Fibroblast of lung (primary cell): Measurements from ENCODE around the gene ERAP2. TPM values are rescaled to one million over a fixed set of nuclear protein-coding genes. Genes with fewer than 3 reads are reported as not detected.
A peak's percentile ranks its signal among the peaks of the same experiment; 100 is the strongest.
"Not testable (repeated sequence)": the region's sequence is repeated elsewhere in the genome, so short reads cannot be mapped to it uniquely, and the experiment has no call there.

Experiments used
- DNase-seq, 2 donors: peaks; one replicate each; pipeline versions ENCODE4 v3.0.0 to v3.0.0-alpha.2; 2010; ENCODE audit warnings: low read depth in 2 of 2
- H2AFZ ChIP-seq: 2 replicates; pipeline ENCODE4 v1.5.1; 2012; ENCODE audit warnings: low read length, control low read depth, inconsistent platforms
- H3K27ac ChIP-seq: 2 replicates; pipeline ENCODE4 v1.5.1; 2011; ENCODE audit warnings: low read length, control low read depth; ENCODE audit not compliant: insufficient read depth
- H3K27me3 ChIP-seq: 2 replicates; pipeline ENCODE4 v1.5.1; 2011; ENCODE audit warnings: mild to moderate bottlenecking, low read length; ENCODE audit not compliant: control insufficient read depth, insufficient read depth
- H3K36me3 ChIP-seq: 2 replicates; pipeline ENCODE4 v1.5.1; 2011; ENCODE audit warnings: low read length; ENCODE audit not compliant: control insufficient read depth, insufficient read depth
- H3K4me1 ChIP-seq: 2 replicates; pipeline ENCODE4 v1.5.1; 2011; ENCODE audit warnings: low read length; ENCODE audit not compliant: control insufficient read depth, insufficient read depth; ENCODE audit errors: extremely low read depth
- H3K4me2 ChIP-seq: 2 replicates; pipeline ENCODE4 v1.5.1; 2011; ENCODE audit warnings: low read length, control low read depth; ENCODE audit not compliant: insufficient read depth; ENCODE audit errors: extremely low read depth
- H3K4me3 ChIP-seq, 4 experiments: fragments of 200-600 bp in 1 of 4; sonication (generic) in 1 of 4; replicated peaks in 1 of 4; 2 replicates each; pipeline ENCODE4 v1.5.1; 2011 to 2016; ENCODE audit warnings: low read length in 4 of 4, low read depth in 3 of 4, mild to moderate bottlenecking in 3 of 4, control low read depth in 2 of 4, inconsistent platforms in 1 of 4, mixed read lengths in 1 of 4; ENCODE audit not compliant: insufficient read depth in 1 of 4; ENCODE audit errors: control extremely low read depth in 1 of 4
- H3K79me2 ChIP-seq: 2 replicates; pipeline ENCODE4 v1.5.1; 2012; ENCODE audit warnings: mild to moderate bottlenecking, low read length, inconsistent platforms; ENCODE audit not compliant: control insufficient read depth, insufficient read depth
- H3K9ac ChIP-seq: 2 replicates; pipeline ENCODE4 v1.5.1; 2011; ENCODE audit warnings: mild to moderate bottlenecking, low read length, control low read depth; ENCODE audit not compliant: insufficient read depth
- H3K9me3 ChIP-seq: 2 replicates; pipeline ENCODE4 v1.5.1; 2012; ENCODE audit warnings: low read depth, low read length; ENCODE audit not compliant: control insufficient read depth, insufficient read depth
- H4K20me1 ChIP-seq: 2 replicates; pipeline ENCODE4 v1.5.1; 2011; ENCODE audit warnings: low read length; ENCODE audit not compliant: control insufficient read depth, insufficient read depth; ENCODE audit errors: extremely low read depth
- CTCF ChIP-seq, 2 donors: IDR thresholded peaks in 1 of 2; conservative IDR thresholded peaks in 1 of 2; 1 replicate in 1 of 2; 2 replicates in 1 of 2; pipeline ENCODE4 v1.5.1; 2011 to 2012; ENCODE audit warnings: low read length in 2 of 2, control low read depth in 1 of 2, inconsistent platforms in 1 of 2, low read depth in 1 of 2, mild to moderate bottlenecking in 1 of 2
- EZH2 ChIP-seq: IDR thresholded peaks from 2 replicates; pipeline ENCODE4 v1.5.1; 2012; ENCODE audit warnings: low read length, control low read depth, mild to moderate bottlenecking; ENCODE audit errors: missing control alignments
- polyA plus RNA-seq, 2 donors: library from polyadenylated mRNA; depleted of rRNA in 1 of 2; stranded (reverse) in 1 of 2; unstranded in 1 of 2; fragments of >200 nt; gene quantifications; 2 replicates each; pipeline ENCODE4 v1.2.1, GENCODE V29; 2011 to 2012; ENCODE audit warnings: missing spikeins in 1 of 2
- total RNA-seq: library from RNA; depleted of rRNA; stranded (reverse); fragments of >200 nt; gene quantifications from 2 replicates; pipeline ENCODE4 v1.2.1, GENCODE V29; 2014

The ERAP2 gene
- total and polyA plus RNA-seq, 2 donors (not counting 1 experiment from before 2014, with no cell fraction given) = 70.9 to 180 TPM

DNA sequence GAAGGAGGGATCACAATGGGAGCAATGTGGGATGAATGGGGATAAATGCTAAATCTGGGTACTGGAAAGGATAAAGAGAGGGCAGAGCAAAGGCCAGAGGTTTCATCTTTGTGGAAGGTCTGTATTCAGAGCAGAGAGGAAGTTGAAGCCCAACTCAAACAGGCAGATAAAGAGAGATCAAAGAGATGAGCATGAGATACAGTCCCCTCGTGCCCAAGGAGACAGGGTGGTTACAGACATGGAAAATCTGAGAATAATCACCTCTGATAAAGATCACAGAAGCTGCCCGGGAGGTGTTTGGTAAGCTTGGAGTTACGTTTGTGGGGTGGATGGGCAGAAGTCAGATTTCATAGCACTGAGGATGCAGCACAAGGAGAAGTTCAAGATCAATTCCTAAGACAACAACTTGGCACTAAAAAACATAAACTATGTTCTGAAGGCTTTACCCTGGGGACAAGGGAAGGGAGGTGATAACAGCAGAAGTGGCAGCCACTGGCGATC is 459 bp upstream of the ERAP2 start:
- Histone ChIP-seq H3K4me3 (peak overlapping the region; percentile 53 to 86 (median 66)), H3K4me2 (peak overlapping the region; percentile 98), H3K27ac (peak overlapping the region; percentile 84), H2AFZ (peak overlapping the region; percentile 97), H3K36me3 (no peaks in the 10 kb centered on the region), H3K9ac (peak overlapping the region; percentile 27), H3K27me3 (no peaks in the 10 kb centered on the region), H3K4me1 (peaks cover 3% of the 10 kb centered on the region), H3K9me3 (no peaks in the 10 kb centered on the region), H4K20me1 (no peaks in the 10 kb centered on the region), H3K79me2 (peaks cover 3% of the 10 kb centered on the region)
- TF ChIP-seq EZH2 (no peak), CTCF (conservative IDR thresholded peaks at IDR 0.05 in 1 of 2, IDR thresholded peaks at IDR 0.05 in 1 of 2; ENCODE audit: low read depth in 1 of 2, low read length in 2 of 2) (no peak)
- no peak for DNase-seq

- not testable (repeated sequence) for H4K20me1 ChIP-seq, H3K4me1 ChIP-seq, H3K9me3 ChIP-seq, H3K36me3 ChIP-seq, H3K79me2 ChIP-seq, H3K27me3 ChIP-seq, DNase-seq
- peak overlapping the region; percentile 53 to 86 (median 66) for H3K4me3 ChIP-seq
- H3K9ac ChIP-seq = peak overlapping the region; percentile 20
- H2AFZ ChIP-seq = peak overlapping the region; percentile 57
- H3K27ac ChIP-seq = peak overlapping the region; percentile 84
- H3K4me2 ChIP-seq = peak overlapping the region; percentile 98
Measured at GRCh38 chr5:96876977-96877469, 723 bp downstream of the ERAP2 start.

DNA sequence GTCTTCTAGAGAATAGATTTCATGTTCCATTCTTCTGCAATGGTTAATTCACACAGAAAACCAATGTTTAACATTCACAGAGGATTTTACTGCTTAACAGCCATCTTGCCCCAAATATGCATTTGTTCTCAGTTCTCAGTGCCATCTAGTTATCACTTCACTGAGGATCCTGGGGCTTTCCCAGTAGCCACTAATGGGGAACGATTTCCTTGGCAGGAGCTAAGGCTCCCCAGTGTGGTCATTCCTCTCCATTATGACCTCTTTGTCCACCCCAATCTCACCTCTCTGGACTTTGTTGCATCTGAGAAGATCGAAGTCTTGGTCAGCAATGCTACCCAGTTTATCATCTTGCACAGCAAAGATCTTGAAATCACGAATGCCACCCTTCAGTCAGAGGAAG is 3.4 kb downstream of the ERAP2 start:
- H3K4me1 ChIP-seq = peaks cover 7% of the 10 kb centered on the region
- no peak overlapping the region for H3K4me3 ChIP-seq
- DNase-seq = no peak
- TF ChIP-seq EZH2 = no peak
- H3K9me3 ChIP-seq = no peaks in the 10 kb centered on the region
- H3K4me2 ChIP-seq = no peak overlapping the region
- H3K36me3 ChIP-seq = no peaks in the 10 kb centered on the region
- no peaks in the 10 kb centered on the region for H3K27me3 ChIP-seq
- no peak overlapping the region for H3K27ac ChIP-seq
- no peak overlapping the region for H3K9ac ChIP-seq
- H2AFZ ChIP-seq = no peak overlapping the region
- peaks cover 3% of the 10 kb centered on the region for H3K79me2 ChIP-seq
- H4K20me1 ChIP-seq = no peaks in the 10 kb centered on the region

GRCh38 chr5:96880444-96881164 is 4.3 kb downstream of the ERAP2 start:
- H3K79me2 ChIP-seq = peaks cover 3% of the 10 kb centered on the region
- no peak overlapping the region for H2AFZ ChIP-seq
- H3K9me3 ChIP-seq = no peaks in the 10 kb centered on the region
- no peaks in the 10 kb centered on the region for H4K20me1 ChIP-seq
- no peak for TF ChIP-seq EZH2
- H3K9ac ChIP-seq = no peak overlapping the region
- DNase-seq = peak; percentile 37 to 75
- no peaks in the 10 kb centered on the region for H3K36me3 ChIP-seq
- H3K4me2 ChIP-seq = no peak overlapping the region
- H3K27me3 ChIP-seq = no peaks in the 10 kb centered on the region
- H3K4me3 ChIP-seq = no peak overlapping the region
- H3K4me1 ChIP-seq = peaks cover 5% of the 10 kb centered on the region
- peak overlapping the region; percentile 43 for H3K27ac ChIP-seq
